Stomach (tissue), 9 donors: ENCODE data around the gene TRIM24. TPM values are rescaled to one million over a fixed set of nuclear protein-coding genes. Genes with fewer than 3 reads are reported as not detected.

ENCODE experiments used
- DNase-seq, 2 donors: peaks; one replicate each; pipeline versions ENCODE4 v3.0.0 to v3.0.0-alpha.2; 2013 to 2019
- H3K27ac ChIP-seq, 5 donors: fragments of 200-600 bp in 4 of 5; sonication (generic) in 4 of 5; one replicate each; pipeline ENCODE4 v1.5.1; 2013 to 2019; ENCODE audit warnings: mild to moderate bottlenecking in 1 of 5, moderate library complexity in 1 of 5
- H3K27me3 ChIP-seq, 3 donors: fragments of 200-600 bp; sonication (generic); one replicate each; pipeline ENCODE4 v1.5.1; 2017 to 2019; ENCODE audit warnings: mixed run types in 1 of 3
- H3K36me3 ChIP-seq, 4 donors: fragments of 200-600 bp; sonication (generic); 1 replicate in 3 of 4; 2 replicates in 1 of 4; pipeline ENCODE4 v1.5.1; 2016 to 2019
- H3K4me1 ChIP-seq, 4 donors: fragments of 200-600 bp; sonication (generic); one replicate each; pipeline ENCODE4 v1.5.1; 2016 to 2019
- H3K4me3 ChIP-seq, 4 donors: fragments of 200-600 bp; sonication (generic) in 3 of 4; one replicate each; pipeline ENCODE4 v1.5.1; 2016 to 2019; ENCODE audit warnings: mild to moderate bottlenecking in 1 of 4
- H3K9me3 ChIP-seq, 4 donors: fragments of 200-600 bp; sonication (generic); one replicate each; pipeline ENCODE4 v1.5.1; 2016 to 2019
- CTCF ChIP-seq, 7 experiments: fragments of 450-650 bp in 4 of 7; fragments of 200-600 bp in 3 of 7; sonication (generic) in 3 of 7; IDR thresholded peaks; one replicate each; pipeline ENCODE4 v1.5.1; 2016 to 2019; ENCODE audit warnings: antibody characterized with exemption in 7 of 7, control low read depth in 2 of 7, mild to moderate bottlenecking in 1 of 7
- EP300 ChIP-seq: sonication (generic); formaldehyde crosslinking; IDR thresholded peaks from one replicate; pipeline ENCODE4 v1.6.1; 2017; ENCODE audit warnings: antibody characterized with exemption
- POLR2A ChIP-seq, 4 donors: fragments of 450-650 bp; IDR thresholded peaks; one replicate each; pipeline ENCODE4 v1.6.1; 2016; ENCODE audit warnings: antibody characterized with exemption in 4 of 4, control low read depth in 2 of 4, mild to moderate bottlenecking in 1 of 4, moderate library complexity in 1 of 4
- POLR2AphosphoS5 ChIP-seq, 3 donors: sonication (generic); formaldehyde crosslinking; IDR thresholded peaks; one replicate each; pipeline ENCODE4 v1.6.1; 2016; ENCODE audit warnings: antibody characterized with exemption in 3 of 3
- WGBS, 5 donors: extraction: QIAGEN DNeasy Blood & Tissue Kit in 3 of 5; methylation state at CpG; one replicate each; pipeline versions ENCODE4 v1.1.5 to v1.1.7; 2013 to 2018; 5-methylcytosine and 5-hydroxymethylcytosine counted together
- intact Hi-C: fragments of 100-400 bp; cut with DNase I; formaldehyde crosslinking; loops from one replicate; pipeline ENCODE4 v1.15.1; 2023; ENCODE audit warnings: low total_unique reads
- polyA plus RNA-seq, 3 donors: library from polyadenylated mRNA; stranded (reverse); fragments of 200-250 nt; gene quantifications; one replicate each; pipeline ENCODE4 v1.2.3, GENCODE V29; 2013
- total RNA-seq, 5 donors: library from RNA; depleted of rRNA; stranded (reverse); fragments of >200 nt; gene quantifications; one replicate each; pipeline versions ENCODE4 v1.1.0 to v1.2.3, GENCODE V29; 2014 to 2016
- donor health status: healthy with polysubstance abuse.
- donor health status: Bipolar disorder and iron deficiency.
- donor health status: healthy.

The TRIM24 gene
- total and polyA plus RNA-seq, 8 donors = 5.5 to 32.0 (median 11.9) TPM

DNA sequence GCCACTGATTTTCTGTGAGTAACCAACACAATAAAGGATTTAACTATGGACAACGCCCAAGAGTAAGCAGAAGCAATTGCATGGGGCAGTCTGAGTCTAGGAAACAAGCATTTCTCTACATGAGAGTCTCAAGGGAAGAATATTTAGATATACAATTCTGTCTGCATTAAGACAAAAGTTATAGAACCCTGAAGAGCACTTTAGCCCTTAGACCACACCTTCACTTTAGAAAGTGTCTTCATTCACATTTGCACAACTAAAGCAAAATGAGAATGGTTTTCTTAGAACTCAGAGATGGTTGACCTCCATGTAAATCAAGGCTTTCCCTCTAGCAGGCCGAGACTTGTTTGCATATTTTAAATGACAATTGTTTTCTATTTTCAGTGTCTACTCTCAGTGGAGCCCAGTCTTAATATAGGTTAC, 25.5 kb upstream of the TRIM24 start:
- peaks cover 12 to 28% (median 21%) of the 10 kb centered on the region in 4 donors for H3K9me3 ChIP-seq
- H3K27me3 ChIP-seq = no peaks in the 10 kb centered on the region
- WGBS, 5 donors = 84 to 89% (median 87%) methylated on average over 2 of the region's 2 CpGs
- no peaks in the 10 kb centered on the region for H3K4me1 ChIP-seq
- H3K36me3 ChIP-seq = no peaks in the 10 kb centered on the region
- TF ChIP-seq POLR2AphosphoS5 (IDR thresholded peaks at IDR 0.05) (no peak), CTCF (IDR thresholded peaks at IDR 0.05) (no peak), EP300 (no peak), POLR2A (IDR thresholded peaks at IDR 0.05) (no peak)
- intact Hi-C loops = no loop called here
- no peak for DNase-seq
- no peak overlapping the region for H3K27ac ChIP-seq
- H3K4me3 ChIP-seq = no peak overlapping the region

GRCh38 chr7:138435231-138435919, 24.7 kb upstream of the TRIM24 start:
- H3K27ac ChIP-seq = no peak overlapping the region
- DNase-seq = no peak
- TF ChIP-seq POLR2A (IDR thresholded peaks at IDR 0.05) (no peak), POLR2AphosphoS5 (IDR thresholded peaks at IDR 0.05) (no peak), CTCF (IDR thresholded peaks at IDR 0.05) (no peak), EP300 (no peak)
- H3K27me3 ChIP-seq = no peaks in the 10 kb centered on the region
- peaks cover 5 to 20% (median 14%) of the 10 kb centered on the region in 4 donors for H3K9me3 ChIP-seq
- H3K4me3 ChIP-seq = no peak overlapping the region
- H3K36me3 ChIP-seq = no peaks in the 10 kb centered on the region
- 93 to 97% (median 95%) methylated on average over 10 of the region's 10 CpGs for WGBS, 5 donors
- intact Hi-C loops = no loop called here
- no peaks in the 10 kb centered on the region for H3K4me1 ChIP-seq

DNA sequence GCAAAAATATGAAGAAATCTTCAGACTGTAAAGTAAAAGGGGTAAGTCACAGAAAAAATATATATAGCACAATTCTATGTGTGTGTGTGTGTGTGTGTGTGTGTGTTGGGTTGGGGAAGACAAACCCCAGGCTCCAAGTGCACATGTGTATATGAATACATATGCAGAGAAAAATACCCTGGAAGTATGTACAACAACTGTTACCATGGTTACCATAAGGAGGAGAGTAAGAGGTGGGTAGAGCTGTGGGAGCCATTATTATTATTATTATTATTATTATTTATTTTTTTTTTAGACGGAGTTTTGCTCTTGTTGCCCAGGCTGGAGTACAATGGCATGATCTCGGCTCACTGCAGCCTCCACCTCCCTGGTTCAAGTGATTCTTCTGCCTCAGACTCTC, 23.7 kb upstream of the TRIM24 start:
- Histone ChIP-seq H3K4me3 (no peak overlapping the region), H3K36me3 (no peaks in the 10 kb centered on the region), H3K4me1 (no peaks in the 10 kb centered on the region), H3K9me3 (peaks cover under 1 to 10% (median 5%) of the 10 kb centered on the region in 4 donors), H3K27ac (no peak overlapping the region), H3K27me3 (no peaks in the 10 kb centered on the region)
- TF ChIP-seq EP300 (no peak), POLR2A (IDR thresholded peaks at IDR 0.05) (no peak), POLR2AphosphoS5 (IDR thresholded peaks at IDR 0.05) (no peak), CTCF (IDR thresholded peaks at IDR 0.05) (no peak)
- intact Hi-C loops = no loop called here
- DNase-seq = no peak
- 89 to 100% (median 99%) methylated on average over 2 of the region's 2 CpGs for WGBS, 5 donors

DNA sequence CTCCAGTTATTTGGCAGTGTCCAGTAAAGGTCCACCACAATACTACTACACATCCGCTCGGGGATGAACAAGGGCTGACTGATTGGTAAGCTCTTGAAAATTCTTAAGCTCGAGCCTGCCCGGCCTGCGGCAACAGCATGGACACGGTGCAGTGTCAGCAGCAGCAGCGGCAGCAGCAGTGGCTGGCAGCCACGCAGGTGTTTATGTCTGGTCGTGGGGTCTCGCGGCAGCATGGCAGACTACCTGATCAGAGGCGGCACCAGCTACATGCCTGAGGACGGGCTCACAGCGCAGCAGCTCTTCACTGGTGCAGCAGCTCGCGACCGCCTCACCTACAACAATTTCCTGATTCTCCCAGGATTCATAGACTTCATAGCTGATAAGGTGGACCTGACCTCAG, 19.6 kb upstream of the TRIM24 start:
- Histone ChIP-seq H3K4me1 (no peaks in the 10 kb centered on the region), H3K27me3 (no peaks in the 10 kb centered on the region), H3K4me3 (no peak overlapping the region), H3K36me3 (no peaks in the 10 kb centered on the region), H3K9me3 (no peaks in the 10 kb centered on the region), H3K27ac (no peak overlapping the region)
- intact Hi-C loops = no loop called here
- no peak for DNase-seq
- TF ChIP-seq POLR2AphosphoS5 (IDR thresholded peaks at IDR 0.05) (no peak), POLR2A (IDR thresholded peaks at IDR 0.05) (no peak), CTCF (IDR thresholded peaks at IDR 0.05) (no peak), EP300 (no peak)
- 94 to 99% (median 97%) methylated on average over 12 to 17 of the region's 17 CpGs for WGBS, 5 donors
